Measurements from ENCODE around the gene PTPRG. TPM values are rescaled to one million over a fixed set of nuclear protein-coding genes. Genes with fewer than 3 reads are reported as not detected.

The PTPRG gene
- total RNA-seq, 1 experiment from 2014 or later: 32.1 TPM

- Histone ChIP-seq H3K27ac (ENCODE audit: low read depth, low read length) (no peak overlapping the region), H3K79me2 (ENCODE audit: insufficient read depth, low read length) (no peaks in the 10 kb centered on the region), H3K9ac (ENCODE audit: low read length) (no peak overlapping the region), H2AFZ (ENCODE audit: low read depth, low read length, poor library complexity, severe bottlenecking) (no peak overlapping the region), H3K9me3 (ENCODE audit: control insufficient read depth in 1 of 2, insufficient read depth in 1 of 2, low read depth in 1 of 2, low read length in 2 of 2) (no peaks in the 10 kb centered on the region), H3K27me3 (ENCODE audit: insufficient read depth, low read length) (no peaks in the 10 kb centered on the region), H4K20me1 (ENCODE audit: insufficient read depth) (no peaks in the 10 kb centered on the region), H3K4me2 (ENCODE audit: low read length) (no peak overlapping the region), H3K4me1 (ENCODE audit: control insufficient read depth in 1 of 2, insufficient read depth in 2 of 2, low read length in 2 of 2) (no peaks in the 10 kb centered on the region), H3K36me3 (ENCODE audit: control insufficient read depth in 1 of 2, insufficient read depth in 2 of 2, low read length in 2 of 2) (no peaks in the 10 kb centered on the region), H3K4me3 (replicated peaks in 1 of 2; ENCODE audit: low read depth in 1 of 2, low read length in 2 of 2) (no peak overlapping the region), H3K9me2 (ENCODE audit: insufficient read depth) (no peaks in the 10 kb centered on the region)
- POLR2A ChIA-PET: no interaction called here
- DNase-seq (ENCODE audit: low read depth, low spot score) (no peak), ATAC-seq (no peak)
- no TSS peak for BruUV-seq (replicated peaks)
- TF ChIP-seq EZH2phosphoT487 (IDR thresholded peaks at IDR 0.05; ENCODE audit: borderline replicate concordance) (no peak), ZBTB33 (IDR thresholded peaks at IDR 0.05; ENCODE audit: extremely low read depth, insufficient replicate concordance, low read length) (no peak)
- intact Hi-C loops (cut with micrococcal nuclease): no loop called here
- RAD21 ChIA-PET (ENCODE audit: low non-redundant PET in 1 of 2, low total read pairs in 2 of 2, uncharacterized antibody in 2 of 2, unreplicated experiment in 2 of 2): no interaction called here
- CTCF ChIA-PET: no interaction called here
These were observed 25.5 kb upstream of the PTPRG start for GRCh38 chr3:61535826-61536225.

- Histone ChIP-seq H4K20me1 (ENCODE audit: insufficient read depth) (no peaks in the 10 kb centered on the region), H2AFZ (ENCODE audit: low read depth, low read length, poor library complexity, severe bottlenecking) (no peak overlapping the region), H3K4me2 (ENCODE audit: low read length) (no peak overlapping the region), H3K4me3 (replicated peaks in 1 of 2; ENCODE audit: low read depth in 1 of 2, low read length in 2 of 2) (no peak overlapping the region), H3K79me2 (ENCODE audit: insufficient read depth, low read length) (no peaks in the 10 kb centered on the region), H3K27me3 (ENCODE audit: insufficient read depth, low read length) (no peaks in the 10 kb centered on the region), H3K9ac (ENCODE audit: low read length) (no peak overlapping the region), H3K9me2 (ENCODE audit: insufficient read depth) (no peaks in the 10 kb centered on the region), H3K9me3 (ENCODE audit: control insufficient read depth in 1 of 2, insufficient read depth in 1 of 2, low read depth in 1 of 2, low read length in 2 of 2) (no peaks in the 10 kb centered on the region), H3K36me3 (ENCODE audit: control insufficient read depth in 1 of 2, insufficient read depth in 2 of 2, low read length in 2 of 2) (no peaks in the 10 kb centered on the region), H3K27ac (ENCODE audit: low read depth, low read length) (no peak overlapping the region), H3K4me1 (ENCODE audit: control insufficient read depth in 1 of 2, insufficient read depth in 2 of 2, low read length in 2 of 2) (no peaks in the 10 kb centered on the region)
- ATAC-seq: no peak
- DNase-seq (ENCODE audit: low read depth, low spot score): no peak
- intact Hi-C loops (cut with micrococcal nuclease): no loop called here
- POLR2A ChIA-PET: no interaction called here
- CTCF ChIA-PET: no interaction called here
- no TSS peak for BruUV-seq (replicated peaks)
- RAD21 ChIA-PET (ENCODE audit: low non-redundant PET in 1 of 2, low total read pairs in 2 of 2, uncharacterized antibody in 2 of 2, unreplicated experiment in 2 of 2): no interaction called here
- TF ChIP-seq ATF3 (IDR thresholded peaks at IDR 0.05) (no peak), POLR2A (IDR thresholded peaks at IDR 0.05; ENCODE audit: borderline replicate concordance, extremely low read depth, insufficient read depth, insufficient read length) (no peak), JUND (IDR thresholded peaks at IDR 0.05) (no peak), EGR1 (IDR thresholded peaks at IDR 0.05; ENCODE audit: low read depth) (no peak), ZFX (IDR thresholded peaks at IDR 0.05) (no peak), CTCF (IDR thresholded peaks at IDR 0.05 in 2 of 3, conservative IDR thresholded peaks at IDR 0.05 in 1 of 3; ENCODE audit: borderline replicate concordance in 1 of 3, insufficient read depth in 1 of 3, low read depth in 2 of 3, low read length in 2 of 3) (no peak), TCF7L2 (IDR thresholded peaks at IDR 0.05; ENCODE audit: borderline replicate concordance, extremely low read depth, insufficient read depth, insufficient read length) (no peak), ELF1 (IDR thresholded peaks at IDR 0.05; ENCODE audit: borderline replicate concordance, low read depth) (no peak), CBX3 (IDR thresholded peaks at IDR 0.05; ENCODE audit: low read depth) (no peak), ZNF274 (IDR thresholded peaks at IDR 0.05; ENCODE audit: low read depth, low read length) (no peak), REST (IDR thresholded peaks at IDR 0.05; ENCODE audit: low read depth) (no peak)
These were observed 24.0 kb upstream of the PTPRG start for GRCh38 chr3:61537366-61537765.
